Measurements from ENCODE around the gene GALNT17.

GRCh38 chr7:71186535-71187057 is 54.7 kb downstream of the GALNT17 start:
- no peak for TF ChIP-seq POLR2A (IDR thresholded peaks at IDR 0.05; ENCODE audit: low read length)
- no peak for TF ChIP-seq GATA1 (IDR thresholded peaks at IDR 0.05; ENCODE audit: low read depth, low read length)

Data from erythroblast (primary cell).